Left kidney (tissue), 1 donor: Measurements from ENCODE around the gene CFAP90. TPM values are rescaled to one million over a fixed set of nuclear protein-coding genes. Genes with fewer than 3 reads are reported as not detected.

Experiments used
- polyA plus RNA-seq: library from polyadenylated mRNA; unstranded; fragments of 120-200 nt; gene quantifications from one replicate; pipeline ENCODE4 v1.2.1, GENCODE V29; 2013; ENCODE audit not compliant: insufficient read length

The CFAP90 gene
- polyA plus RNA-seq, 1 donor, result 4.5 TPM

Other genes with a start within 250 kb of the CFAP90 start
- 29.5 TPM for gene FASTKD3, start 17.9 kb upstream of the CFAP90 start, polyA plus RNA-seq
- gene MTRR, start 18.0 kb upstream of the CFAP90 start, polyA plus RNA-seq, result 62.1 TPM